RWPE2 (cell line): ENCODE data around the gene IL16.

ENCODE experiments used
- ATAC-seq: fragments of 200-7000 bp; cut with Tn5 transposase; 3 replicates; pipeline ENCODE4 v1.9.1; 2021; ENCODE audit warnings: low read depth
- DNase-seq: peaks from one replicate; pipeline ENCODE4 v3.0.0-alpha.2; 2020; ENCODE audit warnings: low spot score
- H3K27ac ChIP-seq: fragments of 450-650 bp; 2 replicates; pipeline ENCODE4 v1.5.1; 2017; ENCODE audit warnings: mild to moderate bottlenecking; ENCODE audit not compliant: poor library complexity, severe bottlenecking
- H3K27me3 ChIP-seq: fragments of 250-450 bp; sonication (Bioruptor Pico); 2 replicates; pipeline ENCODE4 v1.5.1; 2021; ENCODE audit warnings: mild to moderate bottlenecking, moderate library complexity; ENCODE audit not compliant: insufficient read depth, poor library complexity, severe bottlenecking
- H3K36me3 ChIP-seq: fragments of 250-450 bp; sonication (Bioruptor Pico); 2 replicates; pipeline ENCODE4 v1.5.1; 2020; ENCODE audit warnings: low read depth, mild to moderate bottlenecking, moderate library complexity
- H3K4me1 ChIP-seq: fragments of 250-450 bp; sonication (Bioruptor Pico); 2 replicates; pipeline ENCODE4 v1.5.1; 2021; ENCODE audit warnings: mild to moderate bottlenecking, moderate library complexity; ENCODE audit not compliant: insufficient read depth, poor library complexity, severe bottlenecking
- H3K4me3 ChIP-seq: fragments of 250-450 bp; sonication (Bioruptor Pico); 2 replicates; pipeline ENCODE4 v1.5.1; 2021; ENCODE audit warnings: mild to moderate bottlenecking, moderate library complexity; ENCODE audit not compliant: severe bottlenecking
- H3K9me3 ChIP-seq: fragments of 250-450 bp; sonication (Bioruptor Pico); 2 replicates; pipeline ENCODE4 v1.5.1; 2021; ENCODE audit warnings: mild to moderate bottlenecking, moderate library complexity; ENCODE audit not compliant: severe bottlenecking
- TF ChIP-seq, protein P1 (sequence below): fragments of 450-650 bp; IDR thresholded peaks from one replicate; pipeline ENCODE4 v1.5.1; 2017; ENCODE audit warnings: mild to moderate bottlenecking, moderate library complexity; ENCODE audit not compliant: poor library complexity, severe bottlenecking

Gene IL16

DNA sequence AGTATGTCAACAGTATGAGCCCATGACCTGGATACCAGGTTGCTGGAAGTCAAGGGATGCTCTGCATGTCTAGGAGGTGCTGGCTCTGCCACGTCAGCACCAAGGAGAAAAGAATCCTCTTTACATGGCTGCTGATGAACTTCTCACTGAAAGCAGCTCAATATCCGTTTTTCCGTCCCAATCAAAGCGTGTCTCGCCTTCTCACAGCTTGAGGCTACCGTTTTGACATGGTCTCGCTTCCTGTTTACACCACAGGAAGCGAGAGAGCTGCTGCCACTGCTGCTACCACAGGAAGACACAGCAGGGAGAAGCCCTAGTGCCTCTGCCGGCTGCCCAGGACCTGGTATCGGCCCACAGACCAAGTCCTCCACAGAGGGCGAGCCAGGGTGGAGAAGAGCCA lies 100.0 kb downstream of the IL16 start:
- H3K27me3 ChIP-seq = no peaks in the 10 kb centered on the region
- no peak for DNase-seq
- ATAC-seq = peak; percentile 1; the same call in 2 of the 3 replicates
- H3K27ac ChIP-seq = peak overlapping the region; percentile 69
- TF ChIP-seq, protein P1, sequence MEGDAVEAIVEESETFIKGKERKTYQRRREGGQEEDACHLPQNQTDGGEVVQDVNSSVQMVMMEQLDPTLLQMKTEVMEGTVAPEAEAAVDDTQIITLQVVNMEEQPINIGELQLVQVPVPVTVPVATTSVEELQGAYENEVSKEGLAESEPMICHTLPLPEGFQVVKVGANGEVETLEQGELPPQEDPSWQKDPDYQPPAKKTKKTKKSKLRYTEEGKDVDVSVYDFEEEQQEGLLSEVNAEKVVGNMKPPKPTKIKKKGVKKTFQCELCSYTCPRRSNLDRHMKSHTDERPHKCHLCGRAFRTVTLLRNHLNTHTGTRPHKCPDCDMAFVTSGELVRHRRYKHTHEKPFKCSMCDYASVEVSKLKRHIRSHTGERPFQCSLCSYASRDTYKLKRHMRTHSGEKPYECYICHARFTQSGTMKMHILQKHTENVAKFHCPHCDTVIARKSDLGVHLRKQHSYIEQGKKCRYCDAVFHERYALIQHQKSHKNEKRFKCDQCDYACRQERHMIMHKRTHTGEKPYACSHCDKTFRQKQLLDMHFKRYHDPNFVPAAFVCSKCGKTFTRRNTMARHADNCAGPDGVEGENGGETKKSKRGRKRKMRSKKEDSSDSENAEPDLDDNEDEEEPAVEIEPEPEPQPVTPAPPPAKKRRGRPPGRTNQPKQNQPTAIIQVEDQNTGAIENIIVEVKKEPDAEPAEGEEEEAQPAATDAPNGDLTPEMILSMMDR = no peak
- H3K4me3 ChIP-seq = no peak overlapping the region
- no peaks in the 10 kb centered on the region for H3K36me3 ChIP-seq
- H3K4me1 ChIP-seq = peaks cover 21% of the 10 kb centered on the region
- no peaks in the 10 kb centered on the region for H3K9me3 ChIP-seq

DNA sequence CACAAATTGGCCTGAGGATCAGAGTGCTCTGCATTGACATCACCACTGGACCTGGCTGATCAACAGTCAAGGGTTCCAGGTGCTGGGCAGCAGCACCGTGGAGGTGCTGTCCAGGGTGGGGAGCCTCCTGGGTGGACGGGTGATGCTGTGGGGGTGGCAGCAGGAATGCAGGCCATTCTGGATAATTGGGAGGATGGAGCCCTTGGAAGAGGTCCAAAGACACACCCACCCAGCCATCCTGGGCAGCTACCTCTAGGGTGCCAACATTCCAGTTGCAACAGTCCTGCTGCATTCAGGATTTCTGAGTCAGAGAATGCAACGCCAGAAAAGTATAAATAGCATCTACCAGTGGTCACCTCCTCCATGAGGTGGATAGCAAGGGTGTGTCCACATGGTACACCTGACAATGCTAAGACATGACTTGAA lies 100.5 kb downstream of the IL16 start:
- ATAC-seq = peak; percentile 95
- peak; percentile 93 for DNase-seq
- no peaks in the 10 kb centered on the region for H3K27me3 ChIP-seq
- H3K9me3 ChIP-seq = no peaks in the 10 kb centered on the region
- H3K4me1 ChIP-seq = peaks cover 21% of the 10 kb centered on the region
- H3K4me3 ChIP-seq = no peak overlapping the region
- H3K36me3 ChIP-seq = no peaks in the 10 kb centered on the region
- peak overlapping the region; percentile 69 for H3K27ac ChIP-seq
- TF ChIP-seq, protein P1 = no peak

DNA sequence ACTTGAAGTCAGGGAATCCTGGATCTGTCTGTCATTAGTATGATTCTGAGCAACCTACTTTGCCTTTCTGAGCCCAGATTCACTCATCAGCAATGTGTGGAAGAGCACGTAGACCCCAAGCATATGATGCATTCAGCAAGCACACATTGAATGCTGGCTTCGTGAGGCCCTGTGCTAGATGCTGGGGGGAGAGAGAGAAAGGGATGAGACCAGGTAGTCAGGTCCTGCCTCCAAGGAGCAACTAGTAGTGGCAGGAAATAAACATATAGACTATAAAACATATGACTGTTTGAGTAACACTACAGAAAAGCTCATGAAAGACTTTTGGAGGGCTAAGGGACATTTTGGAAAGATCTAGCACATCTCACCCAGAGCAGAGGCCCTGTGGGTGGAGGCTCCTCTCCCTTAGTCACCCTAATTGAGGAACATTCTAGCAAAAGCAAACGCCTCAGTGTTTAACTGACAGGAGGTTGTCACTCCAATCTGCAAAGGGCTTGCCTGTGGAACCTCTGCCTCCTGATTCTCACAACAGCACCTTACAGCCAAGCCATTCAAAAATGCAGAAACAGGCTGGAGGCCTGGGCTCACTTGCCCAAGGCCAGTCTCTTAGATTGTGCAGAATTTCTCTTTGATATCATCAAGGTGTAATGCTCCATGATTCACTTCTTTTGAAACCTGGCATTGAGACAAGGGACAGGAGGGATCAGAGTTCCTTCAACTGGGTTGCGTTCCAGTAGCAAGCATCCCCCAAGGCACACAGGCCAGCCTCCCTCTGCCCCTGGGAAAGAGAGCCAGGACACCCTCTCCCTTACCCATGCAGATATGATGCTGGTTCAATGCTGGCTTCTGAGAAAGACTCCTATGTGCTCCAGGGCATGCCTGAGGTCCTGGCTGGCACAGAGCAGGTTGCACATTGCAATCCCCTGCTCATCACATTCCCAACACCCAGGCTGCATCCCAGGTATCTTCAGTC lies 101.2 kb downstream of the IL16 start:
- Histone ChIP-seq H3K27ac (peak overlapping the region; percentile 69), H3K36me3 (no peaks in the 10 kb centered on the region), H3K9me3 (no peaks in the 10 kb centered on the region), H3K4me3 (no peak overlapping the region), H3K27me3 (no peaks in the 10 kb centered on the region), H3K4me1 (peaks cover 21% of the 10 kb centered on the region)
- peak; percentile 17 for ATAC-seq
- TF ChIP-seq, protein P1 = no peak
- peak; percentile 38 for DNase-seq

- TF ChIP-seq, protein P1 = no peak
- peak; percentile 34 for DNase-seq
- H3K9me3 ChIP-seq = no peaks in the 10 kb centered on the region
- no peaks in the 10 kb centered on the region for H3K27me3 ChIP-seq
- H3K27ac ChIP-seq = peak overlapping the region; percentile 69
- ATAC-seq = no peak
- no peak overlapping the region for H3K4me3 ChIP-seq
- H3K36me3 ChIP-seq = no peaks in the 10 kb centered on the region
- peaks cover 21% of the 10 kb centered on the region for H3K4me1 ChIP-seq
These were observed 101.9 kb downstream of the IL16 start for GRCh38 chr15:81298611-81299010.

DNA sequence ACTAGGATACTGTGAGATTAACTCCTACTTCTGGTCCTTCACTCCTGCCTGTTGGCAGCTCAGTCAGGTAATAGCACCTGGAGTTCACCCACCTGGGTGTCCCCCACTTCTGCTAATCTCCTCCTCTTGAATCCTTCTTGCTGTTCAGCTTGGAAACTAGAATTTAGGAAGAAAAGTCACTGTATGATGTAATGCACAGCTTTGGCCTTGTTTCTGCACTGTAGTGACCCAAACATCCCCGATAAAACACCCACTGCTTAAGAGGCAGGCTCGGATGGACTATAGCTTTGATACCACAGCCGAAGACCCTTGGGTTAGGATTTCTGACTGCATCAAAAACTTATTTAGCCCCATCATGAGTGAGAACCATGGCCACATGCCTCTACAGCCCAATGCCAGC lies 102.5 kb downstream of the IL16 start:
- Histone ChIP-seq H3K4me3 (no peak overlapping the region), H3K27ac (no peak overlapping the region), H3K9me3 (no peaks in the 10 kb centered on the region), H3K27me3 (no peaks in the 10 kb centered on the region), H3K4me1 (peaks cover 27% of the 10 kb centered on the region), H3K36me3 (no peaks in the 10 kb centered on the region)
- DNase-seq = no peak
- no peak for ATAC-seq
- TF ChIP-seq, protein P1 = no peak
